Epidermal melanocyte (primary cell): ENCODE results near the gene C1orf52.

Experiments
- DNase-seq: peaks from one replicate; pipeline ENCODE4 v3.0.0; 2011; ENCODE audit warnings: low spot score; ENCODE audit not compliant: insufficient read length

The C1orf52 gene

GRCh38 chr1:85230305-85230977 lies 29.0 kb downstream of the C1orf52 start:
- no peak for DNase-seq

GRCh38 chr1:85229574-85230097 lies 29.8 kb downstream of the C1orf52 start:
- DNase-seq: no peak

GRCh38 chr1:85228972-85229371 lies 30.5 kb downstream of the C1orf52 start:
- DNase-seq: no peak

GRCh38 chr1:85225624-85226380 lies 33.7 kb downstream of the C1orf52 start:
- no peak for DNase-seq

GRCh38 chr1:85224734-85225623 lies 34.5 kb downstream of the C1orf52 start:
- DNase-seq: no peak

- DNase-seq: no peak
These were observed 35.2 kb downstream of the C1orf52 start for GRCh38 chr1:85224295-85224694.

- DNase-seq: no peak
These were observed 36.1 kb downstream of the C1orf52 start for GRCh38 chr1:85223334-85223733.

GRCh38 chr1:85220756-85221201 lies 38.7 kb downstream of the C1orf52 start:
- DNase-seq: no peak

GRCh38 chr1:85219853-85220610 lies 39.4 kb downstream of the C1orf52 start:
- no peak for DNase-seq

- DNase-seq: no peak
These were observed 42.8 kb downstream of the C1orf52 start for GRCh38 chr1:85216697-85217096.

- DNase-seq: no peak
These were observed 44.8 kb downstream of the C1orf52 start for GRCh38 chr1:85214654-85215053.

GRCh38 chr1:85208488-85208887 lies 51.0 kb downstream of the C1orf52 start:
- no peak for DNase-seq

GRCh38 chr1:85203573-85204171 lies 55.8 kb downstream of the C1orf52 start:
- DNase-seq: no peak

- DNase-seq: no peak
These were observed 56.6 kb downstream of the C1orf52 start for GRCh38 chr1:85202864-85203255.

- DNase-seq: no peak
These were observed 57.2 kb downstream of the C1orf52 start for GRCh38 chr1:85202092-85202863.

GRCh38 chr1:85201340-85202091 lies 57.9 kb downstream of the C1orf52 start:
- peak; percentile 72 for DNase-seq

- DNase-seq: peak; percentile 74
These were observed 58.8 kb downstream of the C1orf52 start, which contains the start of gene SYDE2 for GRCh38 chr1:85200463-85201339. SYDE2 (minus strand) TSS chr1:85201016; CDS start chr1:85200996, 20 bp downstream.
